HG03135 (cell line): ENCODE data around the gene GRAPL.
"Not testable (repeated sequence)": the region's sequence is repeated elsewhere in the genome, so short reads cannot be mapped to it uniquely, and the experiment has no call there.

Experiments used
- ATAC-seq: cut with Tn5 transposase; IDR thresholded peaks from one replicate; pipeline ENCODE4 v1.9.1; 2021; ENCODE audit warnings: mild to moderate bottlenecking, moderate library complexity; ENCODE audit not compliant: unreplicated experiment

Gene GRAPL

DNA sequence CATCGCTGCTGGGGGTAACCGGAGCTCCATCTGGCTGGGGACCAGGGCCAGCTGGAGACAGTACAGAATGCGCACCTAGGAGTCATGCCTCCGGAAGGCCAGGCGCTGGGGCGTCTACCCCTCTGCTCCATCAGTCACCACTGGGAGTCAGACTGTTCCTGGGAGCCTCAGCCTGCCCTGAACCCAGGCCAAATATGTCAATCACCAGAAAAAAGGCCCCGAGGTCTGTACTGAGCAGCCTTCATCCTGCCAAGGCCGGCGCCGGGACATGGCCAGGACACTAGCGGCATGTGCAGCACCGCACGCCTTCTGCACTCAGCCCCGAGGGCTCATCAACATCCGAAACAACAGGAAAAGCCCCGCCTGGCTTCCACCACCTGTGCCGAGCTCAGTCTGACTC lies 8.7 kb downstream of the GRAPL start:
- ATAC-seq = not testable (repeated sequence)

DNA sequence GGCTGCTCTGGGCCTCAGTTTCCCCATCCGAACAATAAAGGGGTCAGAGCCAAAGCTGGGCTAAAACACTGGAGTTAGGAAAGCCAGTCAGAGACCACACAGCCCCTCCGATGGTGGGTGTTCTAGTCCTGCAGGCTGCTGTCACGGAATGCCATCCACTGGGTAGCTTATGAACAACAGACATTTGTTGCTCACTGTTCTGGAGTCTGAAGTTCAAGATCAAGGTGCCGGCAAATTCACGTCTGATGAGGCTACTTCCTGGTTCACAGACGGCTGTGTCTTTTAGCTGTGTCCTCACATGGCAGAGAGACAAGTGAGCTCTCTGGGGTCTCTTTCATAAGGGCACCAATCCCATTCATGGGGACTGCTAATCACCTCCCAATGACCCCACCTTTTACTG lies 9.2 kb downstream of the GRAPL start:
- not testable (repeated sequence) for ATAC-seq

DNA sequence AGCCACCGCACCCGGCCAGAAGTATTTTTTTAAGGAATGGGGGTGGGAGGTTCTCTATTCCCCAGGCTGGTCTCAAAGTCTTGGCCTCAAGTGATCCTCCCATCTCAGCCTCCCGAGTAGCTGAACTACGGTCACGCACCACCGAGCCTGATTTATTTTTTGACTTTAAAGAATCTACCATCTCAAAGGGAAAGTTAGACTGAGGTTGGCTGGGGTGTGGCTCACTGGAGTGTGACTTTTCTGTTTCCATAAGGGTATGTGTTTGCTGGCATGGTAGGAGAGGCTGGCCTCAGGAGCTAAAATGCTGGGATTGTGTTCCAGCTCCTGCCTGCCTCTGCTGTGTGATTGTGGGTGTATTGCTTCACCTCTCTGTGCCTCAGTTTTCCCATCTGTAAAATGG lies 10.6 kb downstream of the GRAPL start:
- not testable (repeated sequence) for ATAC-seq

DNA sequence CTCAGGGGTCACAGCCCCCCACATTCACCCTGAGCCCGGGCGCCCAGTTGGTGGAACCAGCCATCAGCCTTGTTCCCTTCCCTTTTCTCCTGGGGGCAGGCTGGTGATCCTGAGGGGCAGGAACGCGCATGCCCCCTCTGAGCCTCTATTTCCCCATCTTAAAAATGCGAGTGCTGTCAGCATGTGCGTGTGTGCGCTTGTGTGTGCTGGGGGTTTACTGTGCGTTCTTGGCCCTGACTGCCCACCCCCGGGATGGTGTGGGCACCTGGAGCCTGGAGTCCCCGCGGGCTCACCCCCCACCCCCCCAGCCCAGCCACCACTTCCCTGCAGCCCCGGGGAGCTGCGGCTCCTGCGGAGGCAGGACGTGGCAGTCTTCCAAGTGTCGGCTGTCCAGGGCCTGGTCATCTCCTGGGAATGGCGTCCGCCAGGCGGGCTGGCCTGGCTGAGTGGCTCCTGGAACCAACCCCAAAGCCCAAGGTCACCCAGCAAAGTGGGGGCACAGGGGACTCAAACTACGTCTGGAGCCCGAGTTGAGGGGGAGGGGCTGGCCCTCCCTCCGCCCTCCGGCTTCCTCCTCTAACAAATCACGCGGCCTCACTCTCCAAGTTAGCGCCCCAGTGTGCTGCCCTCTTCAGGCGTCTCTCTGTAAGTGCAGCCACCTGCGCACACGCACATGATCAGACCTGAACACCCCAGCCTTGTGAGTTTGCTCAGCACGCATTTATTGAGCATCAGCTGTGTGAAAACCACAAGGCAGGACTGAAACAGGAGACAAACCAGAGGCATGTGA lies 14.2 kb downstream of the GRAPL start:
- not testable (repeated sequence) for ATAC-seq

DNA sequence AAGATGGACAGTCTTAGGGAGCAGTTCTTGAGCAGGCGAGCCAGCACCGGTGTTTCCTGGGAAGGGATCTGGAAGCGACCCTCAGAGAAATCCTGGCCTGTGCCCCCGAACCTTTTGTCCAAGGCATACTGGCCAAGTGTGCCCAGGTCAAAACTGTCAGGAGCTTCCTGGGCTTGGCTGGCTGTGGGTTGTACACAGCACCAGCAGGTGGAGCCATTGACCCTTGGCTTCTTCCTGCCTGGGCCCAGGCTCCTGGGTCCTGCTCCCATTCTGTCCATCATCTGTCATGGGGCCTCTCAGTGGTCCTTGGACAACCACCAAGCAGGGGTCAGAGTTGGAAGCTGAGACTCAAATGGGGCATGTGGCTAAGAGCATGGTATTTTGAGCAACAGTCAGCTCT lies 15.0 kb downstream of the GRAPL start:
- not testable (repeated sequence) for ATAC-seq

DNA sequence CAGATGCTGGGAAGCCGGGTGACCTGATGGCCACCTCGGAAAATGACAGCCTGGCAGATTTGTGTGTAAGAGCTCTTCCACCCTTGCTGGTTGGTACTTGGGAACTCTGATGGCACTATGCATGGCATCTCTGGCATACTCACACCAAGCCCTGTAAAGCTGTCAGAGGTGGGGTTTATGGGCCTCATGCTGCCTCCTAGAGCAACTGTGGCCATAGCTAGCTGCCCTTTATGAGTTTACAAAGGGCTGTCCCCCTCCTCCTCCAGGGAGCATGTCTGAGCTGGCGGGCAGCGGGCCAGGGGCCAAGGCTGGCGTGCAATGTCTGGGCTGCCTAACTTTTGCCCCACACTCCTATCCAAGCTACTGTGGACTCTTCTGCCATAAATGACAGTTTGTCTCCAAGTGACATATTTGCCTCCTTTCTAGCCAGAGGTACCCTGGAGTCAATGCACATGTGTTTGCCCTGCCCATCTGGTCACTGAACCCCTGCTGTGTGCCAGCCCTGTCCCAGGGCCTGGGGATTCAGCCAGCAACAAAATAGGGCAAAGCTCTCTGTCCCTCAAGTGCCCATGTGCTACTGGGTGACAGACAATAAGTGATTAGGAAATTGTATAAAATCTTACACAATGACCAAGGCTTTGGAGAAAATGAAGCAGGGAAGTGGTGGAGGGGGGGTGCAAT lies 15.8 kb downstream of the GRAPL start:
- not testable (repeated sequence) for ATAC-seq

DNA sequence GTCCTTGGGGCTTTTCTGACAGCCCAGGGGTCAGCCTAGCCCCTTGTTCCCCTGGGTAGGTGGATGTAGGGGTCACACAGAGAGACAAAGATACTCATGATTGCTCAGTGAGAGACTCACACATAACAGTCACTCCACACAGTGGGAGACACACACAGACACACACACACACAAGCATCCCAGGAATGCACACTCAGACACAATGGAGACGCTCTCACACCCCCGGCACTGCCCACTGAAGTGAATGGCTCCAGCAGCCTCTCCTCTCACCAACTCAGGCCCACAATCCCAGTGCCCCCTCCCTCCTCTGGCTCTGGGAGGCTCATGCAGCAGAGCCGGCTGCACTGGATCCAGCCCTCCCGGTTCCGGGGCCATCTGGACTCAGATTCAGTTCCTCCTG lies 17.0 kb downstream of the GRAPL start:
- ATAC-seq = not testable (repeated sequence)

DNA sequence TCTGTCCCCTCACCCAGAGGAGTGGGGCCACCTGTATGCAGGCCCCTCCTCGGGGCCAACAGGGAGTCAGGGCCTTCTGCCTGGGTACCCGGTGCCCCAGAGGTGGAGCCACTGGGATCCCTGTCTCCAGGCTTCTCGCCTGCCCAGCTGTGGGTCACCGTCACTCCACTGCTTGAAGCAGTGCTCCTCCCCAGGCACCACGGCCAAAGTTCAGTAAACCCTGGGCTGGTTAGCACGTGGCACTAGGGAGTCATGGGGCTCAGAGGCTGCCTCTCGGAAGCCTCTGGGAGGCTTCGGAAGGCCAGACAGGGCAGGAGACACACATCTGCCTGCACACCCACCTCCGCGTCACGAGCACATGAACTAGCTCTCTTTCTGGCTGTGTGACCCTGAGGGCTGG lies 18.1 kb downstream of the GRAPL start:
- ATAC-seq = not testable (repeated sequence)

DNA sequence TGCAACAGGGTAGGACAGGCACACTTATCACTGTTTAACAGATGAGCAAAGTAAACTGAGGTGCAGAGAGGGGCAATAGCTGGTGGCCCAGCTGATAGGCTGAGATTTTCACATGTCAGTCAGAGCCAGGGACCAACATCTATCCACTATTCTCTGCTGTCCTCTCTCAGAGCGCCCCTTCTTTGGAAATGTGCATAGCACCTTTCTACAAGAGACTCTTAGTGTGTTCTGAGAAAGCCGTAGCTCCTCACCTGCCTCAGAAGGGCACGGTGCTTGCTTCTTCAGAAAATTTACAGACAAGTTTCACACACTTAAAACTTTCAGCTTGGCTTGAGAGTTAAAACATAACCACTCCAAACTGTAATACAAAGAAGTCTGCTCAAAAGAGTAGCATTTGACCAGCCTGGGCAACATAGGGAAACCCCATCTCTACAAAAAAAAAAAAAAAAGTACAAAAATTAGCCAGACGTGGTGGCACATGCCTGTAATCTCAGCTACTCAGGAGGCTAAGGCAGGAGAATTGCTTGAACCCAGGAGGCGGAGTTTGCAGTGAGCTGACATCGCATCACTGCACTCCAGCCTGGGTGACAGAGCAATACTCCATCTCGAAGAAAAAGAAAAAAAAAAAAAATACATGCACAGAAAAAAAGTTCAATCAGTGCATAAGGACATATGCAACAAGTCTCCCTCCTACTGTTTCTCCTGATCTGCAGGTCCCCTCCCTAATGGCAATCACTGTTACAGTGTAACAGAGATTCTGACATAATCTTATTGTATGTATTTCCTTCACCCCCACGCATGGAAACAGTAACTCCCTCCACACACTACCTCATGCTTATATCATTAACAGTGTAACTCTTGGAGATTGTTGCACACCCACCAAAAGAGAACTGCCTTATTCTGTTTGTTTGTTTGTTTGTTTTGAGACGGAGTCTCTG lies 23.6 kb downstream of the GRAPL start:
- ATAC-seq = not testable (repeated sequence)

DNA sequence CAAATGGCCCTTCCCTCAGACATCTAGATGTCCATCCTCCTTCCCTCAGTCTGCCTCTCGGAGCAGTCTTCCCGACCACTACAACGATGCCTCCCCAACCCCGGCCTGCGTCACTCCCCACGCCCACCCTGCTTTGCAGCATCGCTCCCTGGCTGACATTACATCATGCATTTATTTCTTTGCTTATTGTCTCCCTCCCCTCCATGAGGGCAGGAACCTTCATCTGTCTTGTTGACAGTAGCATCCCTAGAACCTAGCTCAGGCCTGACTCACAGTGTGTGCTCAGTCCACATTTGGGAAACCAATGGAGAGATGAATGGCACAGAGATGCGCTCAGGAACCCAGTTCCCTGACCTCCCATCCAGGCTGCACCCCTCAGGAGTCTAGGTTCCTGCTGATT lies 30.2 kb downstream of the GRAPL start:
- not testable (repeated sequence) for ATAC-seq

DNA sequence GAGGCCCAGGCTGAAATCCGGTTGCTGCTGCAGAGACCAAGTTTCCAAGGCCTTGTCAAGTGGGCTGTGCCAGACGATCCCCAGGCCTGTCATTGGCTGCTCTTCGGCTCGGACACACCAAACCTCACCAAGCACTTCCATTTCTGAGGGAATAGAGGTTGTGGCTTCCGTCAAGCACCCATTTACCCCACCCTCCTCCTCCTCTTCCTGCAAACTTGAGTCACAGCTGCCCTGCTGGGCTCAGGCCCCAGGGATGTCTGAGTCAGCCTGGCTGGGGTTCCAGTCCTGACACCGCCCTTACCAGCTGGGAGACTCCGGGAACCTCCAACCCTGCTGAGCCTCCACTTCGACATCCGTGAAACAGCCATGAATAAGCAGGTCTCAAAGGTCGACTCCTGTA lies 31.1 kb downstream of the GRAPL start:
- not testable (repeated sequence) for ATAC-seq

DNA sequence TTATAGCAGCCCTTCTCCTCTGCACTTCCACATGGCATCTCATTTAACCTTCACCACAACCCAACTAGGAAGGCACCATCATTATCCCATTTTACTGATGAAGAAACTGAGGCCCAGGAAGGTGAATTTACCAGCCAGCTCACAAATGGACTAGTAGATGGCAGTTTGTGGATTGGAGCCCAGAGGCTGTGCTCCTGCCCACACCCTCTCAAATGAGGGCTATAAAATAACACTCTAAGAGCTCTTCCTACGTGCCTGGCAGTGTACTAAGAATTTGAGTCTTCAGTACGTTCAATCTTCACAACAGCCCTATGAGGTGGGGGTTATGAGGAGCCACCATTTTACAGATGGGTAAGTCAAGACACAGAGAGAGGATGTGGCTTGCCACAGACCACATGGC lies 31.5 kb downstream of the GRAPL start:
- not testable (repeated sequence) for ATAC-seq

DNA sequence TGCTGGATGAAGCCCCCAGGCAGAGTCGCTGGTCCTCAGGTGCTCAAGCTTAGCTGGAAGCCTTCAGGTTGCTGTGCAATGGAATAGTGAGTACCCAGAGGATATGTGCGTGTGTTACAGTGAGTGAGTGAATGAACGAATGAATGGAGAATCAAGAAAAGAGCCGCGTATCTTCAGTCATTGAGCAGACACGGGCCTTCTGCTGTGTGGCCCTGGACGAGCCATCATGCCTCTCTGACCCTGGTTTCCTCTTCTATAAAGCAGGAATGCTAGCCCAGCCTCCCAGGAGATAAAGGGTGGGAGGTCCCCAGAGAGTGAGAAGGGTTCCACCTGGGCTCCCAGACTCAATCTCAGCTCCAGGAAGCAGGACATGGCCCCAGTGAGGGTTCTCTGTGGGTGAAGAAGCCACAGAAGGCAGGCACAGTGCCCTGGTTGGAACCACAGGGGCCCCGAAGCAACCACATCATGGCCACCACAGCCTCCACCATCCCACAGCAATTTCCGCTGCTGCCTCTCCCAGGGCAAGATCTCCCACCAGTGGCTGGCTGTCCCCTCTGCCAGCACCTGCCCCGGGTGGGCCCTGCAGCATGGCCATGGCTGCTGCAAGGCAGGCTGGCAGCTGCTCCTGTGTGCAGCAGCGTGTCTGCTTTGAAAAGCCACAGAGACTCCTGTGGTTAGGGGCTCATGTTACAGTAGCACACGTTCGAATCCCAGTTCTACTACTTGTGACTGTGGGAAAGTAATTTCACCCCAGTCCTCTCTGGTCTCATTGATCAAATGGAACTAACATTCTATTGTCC lies 34.1 kb downstream of the GRAPL start:
- ATAC-seq = not testable (repeated sequence)

DNA sequence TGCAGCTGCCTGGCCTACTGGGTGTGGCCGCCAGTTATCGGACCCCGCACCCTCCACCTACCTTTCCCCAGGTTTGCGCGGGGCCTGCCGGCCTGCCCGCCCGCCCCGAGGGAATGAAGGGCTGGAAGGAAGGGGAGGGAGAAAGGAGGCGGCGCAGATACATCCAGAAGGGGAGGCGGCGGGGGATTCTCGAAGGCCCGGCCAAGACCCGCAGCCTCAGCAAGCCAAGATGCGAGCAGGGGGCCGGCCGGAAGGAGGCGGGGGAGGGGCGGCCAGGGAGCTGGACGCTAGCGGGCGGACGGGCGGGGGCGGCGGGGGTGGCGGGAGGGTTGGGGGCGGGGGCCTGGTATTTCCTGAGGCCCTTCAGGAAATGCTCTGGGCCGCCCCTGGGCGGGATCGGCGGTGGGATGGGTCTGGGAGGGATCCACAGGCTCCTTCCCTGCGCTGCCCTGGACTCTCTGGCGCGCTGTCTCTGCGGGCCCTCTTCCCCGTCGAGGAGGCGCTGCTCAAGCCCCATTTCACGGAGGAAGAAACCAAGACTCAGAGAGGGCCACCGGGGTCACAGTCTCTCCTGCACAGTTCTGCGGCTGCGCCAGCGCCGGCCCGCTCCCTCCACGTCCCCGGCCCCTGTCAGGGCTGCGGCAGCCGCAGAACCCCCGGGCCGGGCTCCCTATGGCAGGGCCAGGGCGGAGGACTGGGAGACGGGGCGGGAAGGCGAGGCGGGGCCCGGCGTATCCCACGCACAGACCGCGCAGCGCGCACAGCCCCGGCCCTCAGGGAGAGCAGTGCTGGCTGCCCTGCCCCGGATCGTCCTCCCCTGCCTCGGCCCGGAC lies 35.2 kb downstream of the GRAPL start:
- ATAC-seq = not testable (repeated sequence)

DNA sequence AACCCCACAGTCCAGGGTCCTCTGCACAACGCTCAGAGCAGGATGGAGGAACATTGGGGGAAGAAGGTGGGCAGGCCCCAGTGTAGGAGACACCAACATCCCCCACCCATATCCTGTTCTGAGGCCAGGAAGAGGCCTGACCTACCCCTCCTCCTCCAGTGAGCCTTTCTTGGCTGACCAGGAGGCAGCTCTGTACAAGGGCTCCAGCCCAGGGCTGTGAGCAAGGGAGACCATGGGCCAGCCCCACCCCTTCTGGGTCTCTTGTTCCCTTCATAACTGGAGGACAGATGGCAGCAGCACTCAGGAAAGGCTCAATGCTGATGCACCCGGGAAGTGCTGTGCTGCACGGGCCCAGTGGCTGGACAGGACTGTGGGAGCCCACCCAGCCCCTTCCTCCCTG lies 47.0 kb downstream of the GRAPL start:
- not testable (repeated sequence) for ATAC-seq

DNA sequence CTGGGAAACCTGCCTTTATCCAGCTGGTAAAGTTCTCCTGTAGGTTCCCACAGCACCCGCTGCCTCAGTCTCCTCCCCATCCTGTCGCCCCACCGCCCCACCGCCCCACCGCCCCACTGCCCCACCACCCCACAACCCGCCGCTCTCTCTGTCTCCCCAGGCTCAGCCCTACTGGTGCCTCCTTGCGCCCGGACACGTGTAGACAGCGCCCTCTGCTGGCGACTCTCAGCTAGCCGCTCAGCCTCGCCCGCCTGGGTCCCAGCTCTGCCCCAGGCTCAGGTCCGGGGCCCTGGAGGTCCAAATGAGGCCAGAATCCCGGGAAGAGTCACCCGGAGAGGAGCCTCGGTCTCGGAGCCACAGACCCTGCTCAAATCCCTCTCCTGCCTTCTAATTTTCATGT lies 48.0 kb downstream of the GRAPL start:
- ATAC-seq = not testable (repeated sequence)

DNA sequence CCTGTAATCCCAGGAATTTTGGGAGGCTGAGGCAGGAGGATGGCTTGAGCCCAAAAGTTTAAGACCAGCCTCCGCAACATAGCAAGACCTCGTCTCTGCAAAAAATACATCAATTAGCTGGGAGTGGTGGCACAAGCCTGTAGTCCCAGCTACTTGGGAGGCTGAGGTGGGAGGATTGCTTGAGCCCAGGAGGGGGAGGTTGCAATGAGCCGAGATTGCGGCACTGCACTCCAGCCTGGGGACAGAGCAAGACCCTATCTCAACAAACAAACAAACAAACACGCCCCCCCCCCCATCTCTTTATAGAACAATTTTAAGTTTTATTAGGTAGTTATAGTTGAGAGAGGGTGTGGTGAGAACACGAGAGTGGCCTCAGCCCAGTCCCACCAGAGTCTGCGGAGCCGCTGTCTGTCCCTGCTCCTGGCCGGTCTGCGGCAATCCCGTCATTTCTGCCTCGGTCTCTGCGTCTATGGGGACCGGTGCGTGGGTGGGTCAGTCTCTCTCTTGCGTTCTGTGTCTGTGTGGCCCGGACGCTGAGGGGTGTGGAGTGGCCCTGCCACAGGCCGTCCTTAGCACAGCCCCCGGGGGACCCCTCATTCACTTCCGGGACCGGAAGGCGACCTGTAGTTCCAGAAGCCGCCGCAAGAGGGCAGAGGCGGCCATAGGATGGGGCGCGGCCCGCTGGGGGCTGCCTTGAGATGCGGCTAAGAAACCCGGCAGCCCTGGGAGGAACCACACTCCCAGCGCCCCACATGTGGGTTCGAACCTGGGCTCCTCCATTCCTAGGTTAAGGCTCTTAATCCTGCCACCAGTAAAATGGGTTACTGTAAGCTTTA lies 53.9 kb downstream of the GRAPL start:
- peak; percentile 90 for ATAC-seq
